ENCODE results near the gene C1orf21.

The C1orf21 gene

DNA sequence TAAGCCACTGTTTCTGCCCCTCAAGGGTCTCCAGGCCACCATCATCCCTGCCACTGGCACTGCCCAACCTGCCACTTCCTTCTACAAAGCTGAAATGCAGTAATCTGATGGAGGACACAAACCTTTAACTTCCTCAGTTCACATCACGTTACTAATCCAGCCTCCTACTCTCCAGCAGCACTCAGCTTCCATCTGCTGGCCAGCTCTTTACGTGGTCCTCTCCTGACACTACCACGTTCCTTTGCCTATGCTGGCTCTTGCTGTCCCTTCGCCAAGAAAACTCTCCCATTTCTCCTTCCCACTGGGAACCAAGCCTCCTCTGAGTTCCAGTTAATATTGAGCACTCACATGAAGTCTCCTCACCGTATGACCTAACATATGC is 243.8 kb downstream of the C1orf21 start:
- Histone ChIP-seq H3K27ac (peak overlapping the region in 4 of 21 experiments; percentile 29 to 68 (median 57)), H3K4me3 (no peak overlapping the region)

DNA sequence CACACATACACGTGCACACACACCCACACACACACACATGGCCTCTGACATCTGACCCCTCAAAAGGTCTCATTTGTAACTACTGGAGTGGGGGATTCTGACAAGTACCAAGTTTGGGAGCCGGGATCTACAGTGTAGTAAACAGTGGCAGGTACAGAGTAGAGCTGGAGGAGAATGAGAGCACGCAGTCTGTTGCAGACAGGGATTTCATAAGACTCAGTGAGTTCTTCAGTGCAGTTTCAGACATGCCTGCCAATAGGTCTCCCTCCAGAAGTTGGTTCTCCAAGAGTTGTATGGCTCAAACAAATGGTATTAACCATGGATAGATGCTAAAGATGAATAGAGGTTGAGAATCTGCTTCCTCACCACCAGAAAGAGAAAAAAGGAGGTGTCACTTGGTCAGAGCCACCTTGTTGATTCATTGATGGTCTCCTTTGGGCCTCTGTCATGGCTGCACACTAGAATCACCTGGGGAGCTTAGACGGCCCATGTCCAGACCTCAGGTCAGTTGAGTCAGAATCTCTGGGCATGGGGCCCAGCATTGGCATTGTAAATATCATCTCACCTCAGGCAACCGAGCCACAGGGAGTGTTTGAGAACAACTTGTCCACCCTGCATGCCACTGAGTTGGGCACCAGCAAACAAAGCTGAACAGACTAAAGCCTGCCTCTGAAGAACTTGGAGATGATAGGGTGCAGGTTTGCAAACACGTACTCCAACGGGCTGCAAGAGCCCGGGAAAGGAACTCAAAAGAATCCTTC is 245.8 kb downstream of the C1orf21 start:
- Histone ChIP-seq H3K27ac (no peak overlapping the region), H3K4me3 (no peak overlapping the region)

DNA sequence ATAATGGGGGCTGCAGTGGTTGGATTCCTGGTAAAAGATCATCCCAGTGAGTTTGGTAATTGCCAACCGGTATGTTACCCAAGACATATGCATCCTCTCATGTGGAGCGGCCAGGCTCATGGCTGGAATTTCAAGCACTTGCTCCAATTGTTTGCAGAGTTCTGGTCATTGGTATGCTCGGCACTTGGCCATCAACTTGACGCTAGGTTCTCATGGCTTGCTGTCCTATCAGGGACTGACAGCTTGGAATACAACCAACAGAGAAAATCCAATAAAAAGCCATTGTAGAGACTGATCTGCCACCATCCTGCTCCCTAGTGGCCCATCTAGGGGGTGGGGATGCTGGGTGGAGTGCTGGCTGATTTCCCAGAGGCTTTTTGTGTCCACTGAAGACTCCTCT is 247.0 kb downstream of the C1orf21 start:
- Histone ChIP-seq H3K4me3 (no peak overlapping the region), H3K27ac (no peak overlapping the region)

DNA sequence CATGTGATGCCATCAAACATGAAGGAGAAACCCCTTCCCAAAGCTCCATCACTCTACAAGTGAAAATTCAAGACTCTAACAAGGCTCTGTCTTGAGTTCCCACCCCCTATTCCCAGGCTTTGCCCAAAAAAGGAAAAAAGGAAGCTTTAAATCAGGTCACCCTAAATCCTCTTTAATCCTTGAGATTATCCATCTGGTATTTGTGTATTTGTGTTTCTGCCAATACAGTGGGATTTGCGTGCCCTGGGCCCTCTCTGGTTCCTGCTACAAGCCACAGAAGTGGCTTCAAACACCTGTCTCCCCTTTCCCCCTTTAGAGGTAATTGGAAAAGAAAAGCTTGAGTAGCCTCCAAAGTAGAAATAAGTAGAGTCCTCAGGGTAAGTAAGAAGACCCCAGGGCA is 247.5 kb downstream of the C1orf21 start:
- H3K27ac ChIP-seq: no peak overlapping the region
- no peak overlapping the region for H3K4me3 ChIP-seq

DNA sequence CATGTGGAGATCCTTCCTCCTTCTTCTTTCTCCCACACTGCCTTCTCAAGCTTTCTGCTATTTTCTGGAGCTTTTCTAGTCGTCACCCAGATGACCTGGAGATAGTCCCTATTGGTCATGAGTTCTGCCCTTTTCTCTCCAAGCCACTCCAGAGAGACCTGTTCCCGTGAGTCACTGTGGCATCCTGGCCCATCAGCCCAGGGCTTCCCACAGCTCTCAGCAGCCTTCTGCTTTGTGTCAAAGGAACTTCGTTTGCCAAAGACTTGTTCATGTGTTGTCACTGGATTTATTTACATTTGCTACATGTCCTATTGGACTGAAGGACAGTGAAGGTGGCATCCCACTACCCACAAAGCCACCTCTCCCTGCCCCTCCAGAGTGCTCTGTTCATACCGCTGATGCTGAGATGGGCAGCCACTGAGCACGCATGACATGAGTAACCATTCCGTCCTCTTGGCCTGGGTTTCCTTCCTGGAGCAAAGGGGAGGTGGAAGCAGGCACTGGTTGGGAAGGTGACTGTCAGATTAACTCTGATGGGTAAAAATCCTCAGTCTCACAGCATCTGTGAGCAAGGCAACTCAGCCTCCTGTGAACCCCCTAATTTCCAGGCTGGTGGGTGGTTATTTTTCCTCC is 248.6 kb downstream of the C1orf21 start:
- no peak overlapping the region for H3K27ac ChIP-seq

DNA sequence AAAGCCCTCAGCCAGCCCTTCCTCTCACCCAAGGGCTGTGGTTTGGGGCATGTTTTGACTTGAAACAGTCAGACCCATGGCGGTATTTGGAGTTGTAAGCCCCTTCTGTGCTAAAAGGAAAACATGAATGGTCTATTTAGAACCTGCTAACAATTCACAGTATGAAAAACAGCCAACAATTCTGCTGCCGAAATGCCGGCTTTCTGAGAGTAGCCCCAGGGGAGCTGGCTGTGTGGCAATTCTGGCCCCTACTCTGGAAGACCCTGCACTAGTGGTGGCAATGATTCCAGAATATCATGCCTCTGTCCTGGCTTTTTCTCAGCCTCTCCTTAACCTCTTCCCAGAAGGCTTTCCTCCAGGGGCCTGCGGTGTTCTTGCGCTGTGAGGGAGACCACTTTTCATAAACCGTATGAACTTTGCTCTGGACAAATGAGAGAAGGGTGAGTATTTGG is 249.2 kb downstream of the C1orf21 start:
- Histone ChIP-seq H3K27ac (no peak overlapping the region), H3K4me3 (no peak overlapping the region)

More for the DNA sequence above, 248.6 kb downstream of the C1orf21 start:
- no peak overlapping the region for H3K4me3 ChIP-seq

DNA sequence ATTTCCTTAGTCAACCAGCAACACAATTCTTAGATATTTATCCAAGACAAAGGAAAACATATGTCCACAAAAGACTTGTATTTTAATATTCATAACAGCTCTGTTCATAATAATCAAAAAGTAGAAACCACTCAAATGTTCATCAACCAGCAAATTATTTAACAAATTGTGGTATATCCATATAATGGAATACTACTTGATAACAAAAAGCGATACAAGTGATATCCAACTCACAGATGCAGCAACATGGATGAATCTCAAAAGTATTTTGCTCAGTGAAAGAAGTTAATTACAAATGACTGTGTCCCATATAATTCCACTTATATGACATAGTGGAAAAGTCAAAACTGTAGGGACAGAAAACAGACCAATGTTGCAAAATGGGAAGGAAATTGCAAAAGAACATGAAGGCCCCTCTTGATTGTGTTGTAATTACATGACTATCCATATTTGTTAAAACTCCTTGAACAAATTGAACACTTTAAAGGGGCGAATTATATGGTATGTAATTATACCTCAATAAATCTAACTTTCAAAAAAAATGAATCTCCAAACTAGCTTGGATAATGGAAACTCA is 250.9 kb downstream of the C1orf21 start:
- no peak overlapping the region for H3K4me3 ChIP-seq
- H3K27ac ChIP-seq: no peak overlapping the region

DNA sequence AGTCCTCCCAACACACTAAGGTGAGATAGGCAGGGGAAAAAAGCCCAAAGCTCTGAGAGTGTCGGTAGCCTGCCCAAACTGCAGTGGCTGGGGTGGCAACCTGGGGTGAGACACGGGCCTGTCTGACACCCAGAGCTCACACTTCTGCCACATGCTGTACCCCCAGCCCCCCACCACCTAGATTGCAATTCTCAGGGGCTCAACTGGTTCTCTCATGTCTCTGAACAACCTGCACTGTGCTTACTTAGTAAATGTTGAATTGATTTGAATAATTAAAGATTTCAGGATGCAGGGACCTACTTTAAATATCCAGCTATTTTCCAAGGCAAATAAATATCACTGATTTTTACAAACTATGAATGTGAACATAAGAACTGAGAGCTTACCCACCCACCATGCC is 252.4 kb downstream of the C1orf21 start:
- no peak overlapping the region for H3K4me3 ChIP-seq
- H3K27ac ChIP-seq: no peak overlapping the region

DNA sequence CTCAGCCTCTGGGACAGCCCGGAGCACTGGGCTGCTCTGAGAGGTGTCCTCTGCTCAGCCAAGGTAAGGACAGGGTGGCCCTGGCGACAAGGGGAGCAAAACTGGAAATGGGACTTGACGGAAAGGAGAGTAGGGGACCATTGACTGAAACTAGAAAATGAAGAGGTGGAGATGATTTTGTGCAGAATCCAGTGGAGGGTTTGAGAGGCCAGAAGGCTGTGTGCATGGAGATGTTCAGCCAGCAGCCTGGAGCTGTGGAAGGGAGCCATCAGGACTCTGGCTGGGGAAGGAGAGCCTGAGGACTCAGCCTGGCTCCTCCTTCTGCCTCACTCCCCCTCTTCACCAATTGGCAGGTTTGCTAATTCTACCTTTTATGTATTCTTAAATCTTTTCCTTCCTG is 253.7 kb downstream of the C1orf21 start:
- H3K4me3 ChIP-seq: no peak overlapping the region
- H3K27ac ChIP-seq: no peak overlapping the region

DNA sequence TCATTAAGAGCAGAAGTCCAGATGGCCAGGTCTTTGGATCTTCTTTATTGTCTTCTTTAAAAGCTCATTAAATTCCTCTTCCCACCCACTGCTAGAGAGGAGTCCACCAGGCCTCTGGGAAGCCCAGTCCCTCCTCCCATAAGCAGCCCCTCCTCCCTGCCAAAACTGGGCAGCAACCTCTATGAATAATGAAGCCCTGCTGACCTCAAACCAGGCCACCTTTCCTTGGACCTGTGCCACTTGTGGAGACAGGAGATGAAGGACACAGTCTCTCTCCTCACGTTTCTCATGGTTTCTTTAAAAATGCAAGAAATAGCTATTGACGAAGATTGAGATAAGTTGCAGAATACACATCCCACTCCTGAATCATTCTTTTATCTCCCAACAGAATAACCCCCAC is 255.1 kb downstream of the C1orf21 start:
- H3K4me3 ChIP-seq: no peak overlapping the region
- H3K27ac ChIP-seq: no peak overlapping the region

DNA sequence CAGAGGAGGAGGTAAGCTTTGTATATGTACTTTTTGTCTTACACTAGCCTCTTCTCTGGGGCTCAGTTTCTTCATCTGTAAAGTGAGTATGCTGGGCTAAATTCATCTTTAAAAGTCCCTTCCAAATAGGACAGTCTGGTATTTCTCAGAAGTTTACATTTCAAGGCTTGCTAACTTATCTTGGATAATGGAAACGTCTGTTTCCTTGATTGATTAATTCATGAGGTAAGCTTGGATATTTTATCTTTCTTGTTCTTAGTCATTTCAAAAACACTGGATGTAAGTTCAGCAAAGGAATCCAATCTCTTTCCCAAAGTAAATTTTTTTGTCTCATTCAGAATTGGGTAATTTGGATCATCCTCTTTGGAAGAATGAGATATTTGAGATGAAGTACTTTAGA is 256.8 kb downstream of the C1orf21 start:
- no peak overlapping the region for H3K4me3 ChIP-seq
- no peak overlapping the region for H3K27ac ChIP-seq

DNA sequence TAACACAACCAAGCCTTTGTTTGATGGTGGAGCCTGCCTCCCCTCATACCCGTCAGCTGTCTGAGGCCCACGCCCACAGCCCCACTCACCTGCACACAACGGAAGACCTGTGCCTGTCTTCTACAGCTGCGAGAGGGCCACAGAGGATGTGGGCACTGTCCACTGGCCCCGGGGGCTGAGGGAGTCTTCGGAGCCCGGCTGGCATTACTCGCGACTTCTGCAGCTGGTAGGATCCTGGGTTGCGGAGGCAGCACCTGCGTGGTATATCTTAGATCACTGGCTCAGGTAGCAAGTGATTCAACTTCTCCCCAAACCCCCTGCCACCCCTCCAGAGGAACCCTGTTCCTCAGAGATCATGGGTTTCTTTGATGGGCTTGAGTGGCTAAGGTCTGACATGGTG is 257.9 kb downstream of the C1orf21 start:
- no peak overlapping the region for H3K4me3 ChIP-seq
- no peak overlapping the region for H3K27ac ChIP-seq

DNA sequence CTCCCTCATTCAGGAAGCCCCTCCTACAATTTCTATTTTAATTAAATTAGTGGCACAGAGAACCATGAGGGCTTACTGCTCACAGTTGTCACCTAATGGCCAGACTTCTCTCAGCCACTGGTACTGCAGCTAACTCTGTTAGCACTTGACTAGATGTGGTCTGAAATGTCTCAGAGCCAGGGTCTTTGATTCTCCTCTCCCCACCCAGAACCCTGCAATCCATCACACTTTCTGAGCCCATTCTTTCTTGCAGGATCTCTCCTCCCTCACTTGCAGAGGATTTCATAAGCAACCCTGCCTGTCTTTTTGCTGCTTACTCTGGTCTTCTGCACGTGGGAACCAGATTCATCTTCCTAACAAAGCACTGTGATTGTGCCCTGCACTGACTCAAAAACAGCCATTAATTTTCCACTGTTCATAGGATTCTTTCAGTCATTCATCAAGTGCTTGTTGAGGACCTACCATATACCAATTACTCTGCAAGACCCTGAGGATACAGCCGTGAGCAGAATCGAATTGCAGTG is 259.4 kb downstream of the C1orf21 start:
- no peak overlapping the region for H3K4me3 ChIP-seq
- no peak overlapping the region for H3K27ac ChIP-seq

DNA sequence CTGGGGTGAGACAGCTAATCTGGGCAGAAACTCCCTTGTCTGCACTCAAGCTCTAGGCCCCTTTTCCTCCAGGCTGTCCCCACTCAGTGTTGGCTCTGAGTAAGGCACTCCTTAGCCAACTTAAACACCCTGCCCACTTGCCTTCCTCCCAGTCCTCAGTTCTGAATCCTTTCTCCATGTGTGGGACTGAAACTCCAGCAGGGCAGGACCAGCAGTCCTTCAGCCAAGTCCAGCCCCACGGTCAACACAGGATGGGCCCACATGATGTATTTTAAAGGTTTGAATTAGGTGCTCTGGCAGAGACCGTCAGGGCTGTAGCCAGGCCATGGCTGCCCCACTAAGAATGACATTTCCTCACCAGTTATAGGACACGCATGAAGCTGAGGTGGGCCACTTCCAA is 260.0 kb downstream of the C1orf21 start:
- no peak overlapping the region for H3K27ac ChIP-seq

DNA sequence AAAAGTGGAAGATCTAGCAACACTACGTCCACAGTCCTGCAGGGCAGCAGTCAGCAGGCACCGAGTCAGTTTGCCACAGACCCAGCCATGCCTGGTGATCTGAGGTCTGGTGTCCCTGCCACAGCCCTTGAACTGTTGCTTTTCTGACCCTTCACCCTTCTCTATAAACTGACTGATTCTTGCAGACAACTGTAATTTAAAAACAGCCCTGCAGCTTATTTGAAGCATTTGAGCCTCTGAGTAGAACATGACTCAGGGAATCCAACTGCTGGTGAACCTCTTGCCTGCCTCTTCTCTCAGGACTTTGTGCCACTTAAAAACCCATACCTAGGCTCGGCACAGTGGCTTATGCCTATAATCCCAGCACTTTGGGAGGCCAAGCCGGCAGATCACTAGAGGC is 260.6 kb downstream of the C1orf21 start:
- Histone ChIP-seq H3K4me3 (no peak overlapping the region), H3K27ac (no peak overlapping the region)

More for the DNA sequence above, 260.0 kb downstream of the C1orf21 start:
- no peak overlapping the region for H3K4me3 ChIP-seq

DNA sequence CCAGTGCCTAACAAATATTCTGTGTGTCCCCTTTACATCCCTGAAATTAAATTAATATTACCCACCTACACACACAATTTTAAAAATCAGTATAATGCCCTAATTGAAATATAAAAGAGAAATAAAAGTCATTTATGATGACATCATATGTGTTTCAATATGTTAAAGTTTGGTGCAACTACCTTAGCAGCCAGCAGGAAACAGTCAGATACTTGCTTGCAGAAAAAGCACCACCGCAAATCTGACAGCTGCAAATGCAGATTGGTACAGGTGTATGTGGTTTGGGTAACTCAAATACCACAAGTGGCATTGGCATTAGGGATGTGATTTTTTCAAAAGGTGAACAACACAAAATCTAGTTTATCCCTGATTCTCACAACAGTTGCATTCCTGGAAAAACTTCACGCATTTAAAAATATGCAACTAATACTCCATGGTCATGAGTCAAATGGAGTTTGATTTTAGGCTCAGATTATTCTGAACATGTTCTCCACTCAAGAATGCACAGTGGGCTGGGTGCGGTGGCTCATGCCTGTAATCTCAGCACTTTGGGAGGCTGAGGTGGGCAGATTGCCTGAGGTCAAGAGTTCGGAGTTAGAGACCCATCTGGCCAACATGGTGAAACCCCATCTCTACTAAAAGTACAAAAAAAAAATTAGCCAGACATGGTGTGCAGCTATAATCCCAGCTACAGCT is 261.5 kb downstream of the C1orf21 start:
- no peak overlapping the region for H3K27ac ChIP-seq

DNA sequence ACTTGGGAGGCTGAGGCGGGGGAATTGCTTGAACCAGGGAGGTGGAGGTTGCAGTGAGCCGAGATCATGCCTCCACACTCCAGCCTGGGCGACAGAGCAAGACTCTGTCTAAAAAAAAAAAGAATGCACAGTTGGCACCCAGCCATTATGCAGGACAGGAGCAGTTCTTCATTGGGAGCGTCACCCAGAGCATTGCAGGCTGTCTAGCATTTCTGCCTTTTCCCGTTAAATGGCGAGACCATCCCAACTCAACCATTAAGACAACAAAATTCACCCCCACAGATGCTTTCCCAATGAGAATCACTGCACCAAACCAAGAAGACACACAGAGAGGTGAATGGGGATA is 262.0 kb downstream of the C1orf21 start:
- H3K4me3 ChIP-seq: no peak overlapping the region

More for the DNA sequence above, 261.5 kb downstream of the C1orf21 start:
- H3K4me3 ChIP-seq: no peak overlapping the region

DNA sequence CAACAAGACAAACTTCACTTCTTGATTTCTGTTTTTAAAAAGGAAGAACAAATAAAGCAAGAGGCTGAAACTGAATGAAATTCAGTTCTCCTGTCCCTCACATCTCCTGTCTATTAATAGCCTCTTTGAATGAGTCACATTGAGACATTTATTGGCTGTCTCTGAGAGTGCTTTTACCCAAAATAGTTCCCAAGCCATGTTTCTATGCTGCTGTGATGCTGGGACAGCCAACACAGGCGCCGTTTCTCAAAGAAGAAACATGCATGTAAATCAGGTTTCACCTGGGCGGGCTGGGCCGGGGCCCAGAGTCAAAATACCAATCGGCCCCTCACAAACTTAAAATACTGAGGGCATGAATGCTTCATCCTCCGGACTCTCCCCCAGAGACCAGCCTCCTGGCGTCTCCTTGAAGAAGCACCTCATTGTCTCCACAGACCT is 262.6 kb downstream of the C1orf21 start:
- H3K4me3 ChIP-seq: no peak overlapping the region
- H3K27ac ChIP-seq: peak overlapping the region in 1 of 21 experiments; percentile 41

More for the DNA sequence above, 262.0 kb downstream of the C1orf21 start:
- peak overlapping the region in 1 of 21 experiments; percentile 41 for H3K27ac ChIP-seq

DNA sequence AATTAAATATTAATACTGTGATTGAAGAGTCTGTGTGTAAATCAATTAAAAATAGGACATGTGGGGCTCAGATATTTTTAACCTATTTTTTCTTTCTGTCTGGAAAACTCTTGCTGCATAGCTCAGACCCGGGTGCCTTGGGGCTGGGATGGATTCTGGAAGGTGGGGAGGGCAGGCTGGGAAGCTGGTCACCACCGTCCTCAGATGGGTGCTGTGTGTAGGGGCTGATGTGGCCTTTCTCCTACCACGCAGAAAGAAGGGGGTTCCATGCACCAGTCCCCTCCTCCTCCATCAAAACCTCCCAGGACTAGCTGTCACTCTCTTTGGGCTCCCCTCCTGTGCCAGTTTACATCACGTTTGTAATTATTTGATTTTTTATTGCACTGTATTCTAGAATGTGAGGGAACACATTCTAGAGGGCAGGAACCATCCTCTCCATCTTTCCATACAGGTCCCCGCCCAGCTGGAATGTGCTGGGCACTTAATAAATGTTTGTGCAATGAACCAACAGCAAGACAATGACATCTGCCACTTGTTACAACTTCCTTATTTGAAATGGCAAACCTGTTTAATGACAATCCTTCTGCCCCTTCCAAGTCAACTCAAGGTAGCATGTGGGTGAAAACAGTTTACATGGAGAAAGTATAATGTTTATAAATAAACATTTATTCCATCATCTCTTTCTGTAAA is 263.5 kb downstream of the C1orf21 start:
- H3K27ac ChIP-seq: no peak overlapping the region
- no peak overlapping the region for H3K4me3 ChIP-seq

DNA sequence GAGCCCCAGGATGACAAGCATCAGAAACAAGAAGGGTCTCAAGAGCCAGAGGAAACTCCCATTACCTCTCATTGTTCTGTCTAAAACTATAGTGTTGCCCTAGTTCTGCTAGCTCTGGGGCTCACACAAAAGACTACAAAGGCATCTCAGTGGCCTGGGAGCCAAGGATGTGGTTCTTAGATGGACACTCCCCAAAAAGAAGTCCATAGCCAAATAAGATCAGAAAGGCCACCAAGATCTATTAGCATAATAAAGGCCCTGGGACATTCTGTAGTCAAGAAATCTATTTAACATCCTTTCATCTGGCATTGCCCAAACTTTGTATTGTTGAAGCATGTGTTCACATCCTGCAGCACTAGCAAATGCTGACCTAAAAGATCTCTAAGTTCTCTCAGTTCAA is 268.4 kb downstream of the C1orf21 start:
- Histone ChIP-seq H3K4me3 (no peak overlapping the region), H3K27ac (no peak overlapping the region)
